ENCODE data around the gene ATG101. TPM values are rescaled to one million over a fixed set of nuclear protein-coding genes. Genes with fewer than 3 reads are reported as not detected.
A peak's percentile ranks its signal among the peaks of the same experiment; 100 is the strongest.

ATG101 gene
- total and polyA plus RNA-seq, 2 of the 13 experiments (the other 11 are each of a cell fraction or from before 2014, with no cell fraction given): 58.2 to 67.7 TPM

DNA sequence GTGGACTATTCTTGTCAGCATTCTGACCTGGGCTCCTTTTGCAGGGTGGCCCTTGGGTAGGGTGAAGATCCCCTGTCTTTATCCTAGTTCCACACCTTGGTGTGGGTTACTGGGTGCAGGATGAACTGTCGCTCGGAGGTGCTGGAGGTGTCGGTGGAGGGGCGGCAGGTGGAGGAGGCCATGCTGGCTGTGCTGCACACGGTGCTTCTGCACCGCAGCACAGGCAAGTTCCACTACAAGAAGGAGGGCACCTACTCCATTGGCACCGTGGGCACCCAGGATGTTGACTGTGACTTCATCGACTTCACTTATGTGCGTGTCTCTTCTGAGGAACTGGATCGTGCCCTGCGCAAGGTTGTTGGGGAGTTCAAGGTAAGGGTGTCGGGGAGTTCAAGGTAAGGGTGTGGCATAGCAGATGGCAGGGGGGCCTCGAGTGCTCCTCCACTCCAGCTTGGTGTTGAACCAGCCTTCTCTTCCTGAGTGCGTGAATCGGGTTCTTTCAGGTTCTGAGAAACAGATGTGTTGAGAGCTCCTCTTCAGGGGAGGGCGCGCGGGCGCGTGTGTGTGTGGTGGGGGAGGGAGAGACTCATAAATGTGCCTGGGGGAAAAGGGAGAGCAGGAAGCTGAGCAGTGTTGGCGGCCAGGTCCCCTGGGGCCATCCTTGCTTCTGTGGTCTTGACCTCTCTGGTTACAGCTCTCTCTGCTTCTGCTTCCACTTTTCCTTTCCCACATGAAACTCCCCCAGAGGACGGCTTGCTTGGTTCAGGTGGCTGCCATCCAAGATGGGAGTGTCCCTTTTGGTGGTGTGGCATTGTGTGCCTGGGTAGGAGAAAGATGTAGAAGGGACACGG is 4.0 kb downstream of the ATG101 start:
- H3K4me1 ChIP-seq (ENCODE audit: insufficient read depth, low read length): peaks cover 27% of the 10 kb centered on the region
- no peaks in the 10 kb centered on the region for H3K9me3 ChIP-seq (ENCODE audit: low read length)
- no peak for DNase-seq (ENCODE audit: low spot score)
- ChIA-PET POLR2A (interaction anchor here (1.8 kb wide), 1 partner anchor 48 kb away, joined by 3 read pairs; no protein-coding TSS in a partner anchor), CTCF (ENCODE audit: low intra/inter-chr PET ratio, low total read pairs) (no interaction called here)
- no peak overlapping the region for H3K9ac ChIP-seq (ENCODE audit: insufficient read depth, low read depth, low read length)
- peaks cover 5% of the 10 kb centered on the region; the same call in 1 of the 2 replicates for H4K20me1 ChIP-seq (ENCODE audit: insufficient read depth, low read length)
- H3K36me3 ChIP-seq (replicated peaks in 1 of 2; ENCODE audit: control insufficient read depth in 1 of 2, insufficient read depth in 2 of 2, low read length in 2 of 2): peaks cover 23 to 59% of the 10 kb centered on the region in 2 experiments
- H3K4me3 ChIP-seq (replicated peaks in 1 of 3; ENCODE audit: insufficient read depth in 1 of 3, low read depth in 2 of 3, low read length in 3 of 3): no peak overlapping the region
- TF ChIP-seq NRL (CRISPR knock-in tag; IDR thresholded peaks at IDR 0.05; ENCODE audit: borderline replicate concordance) (0 out of 2 replicates have a peak, but pooled peaks have one; percentile 27), ESRRA (CRISPR knock-in tag; IDR thresholded peaks at IDR 0.05; ENCODE audit: low read depth) (no peak), AGO2 (optimal IDR thresholded peaks at IDR 0.05; ENCODE audit: low read depth, low read length) (peak; percentile 20), TBL1XR1 (IDR thresholded peaks at IDR 0.05; ENCODE audit: borderline replicate concordance, low read length, partially characterized antibody) (no peak)
- TF ChIP-seq, protein P1, sequence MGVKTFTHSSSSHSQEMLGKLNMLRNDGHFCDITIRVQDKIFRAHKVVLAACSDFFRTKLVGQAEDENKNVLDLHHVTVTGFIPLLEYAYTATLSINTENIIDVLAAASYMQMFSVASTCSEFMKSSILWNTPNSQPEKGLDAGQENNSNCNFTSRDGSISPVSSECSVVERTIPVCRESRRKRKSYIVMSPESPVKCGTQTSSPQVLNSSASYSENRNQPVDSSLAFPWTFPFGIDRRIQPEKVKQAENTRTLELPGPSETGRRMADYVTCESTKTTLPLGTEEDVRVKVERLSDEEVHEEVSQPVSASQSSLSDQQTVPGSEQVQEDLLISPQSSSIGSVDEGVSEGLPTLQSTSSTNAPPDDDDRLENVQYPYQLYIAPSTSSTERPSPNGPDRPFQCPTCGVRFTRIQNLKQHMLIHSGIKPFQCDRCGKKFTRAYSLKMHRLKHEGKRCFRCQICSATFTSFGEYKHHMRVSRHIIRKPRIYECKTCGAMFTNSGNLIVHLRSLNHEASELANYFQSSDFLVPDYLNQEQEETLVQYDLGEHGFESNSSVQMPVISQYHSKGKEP (CRISPR knock-in tag; IDR thresholded peaks at IDR 0.05): no peak
- in situ Hi-C loops (cut with HindIII; ENCODE audit: extremely low pct_ligation_motif_present, low pct_unique_long_range_greater_than_20kb): no loop called here
- no peaks in the 10 kb centered on the region; a peak in 1 of 5 replicates for H3K27me3 ChIP-seq (ENCODE audit: control insufficient read depth in 1 of 2, insufficient read depth in 2 of 2, low read length in 2 of 2)
- WGBS (ENCODE audit: low lambda C conversion rate): 96% methylated on average over 17 of the region's 23 CpGs
- no peak overlapping the region for H3K4me2 ChIP-seq (ENCODE audit: low read depth, low read length)
- no peak for ATAC-seq
- intact Hi-C loops (cut with micrococcal nuclease; ENCODE audit: unreplicated experiment): no loop called here
- peaks cover 51% of the 10 kb centered on the region for H3K79me2 ChIP-seq (ENCODE audit: insufficient read depth, low read length)
- no peak overlapping the region for H3K27ac ChIP-seq (ENCODE audit: extremely low read length, insufficient read depth, low read length)
- no peak for FAIRE-seq
- no TSS peak for BruUV-seq (replicated peaks)
- H2AFZ ChIP-seq (ENCODE audit: low read length): no peak overlapping the region

All from HepG2 (cell line).